GM18511 (cell line): Measurements from ENCODE around the gene TMEM252.

Experiments
- ATAC-seq: cut with Tn5 transposase; IDR thresholded peaks from one replicate; pipeline ENCODE4 v1.9.1; 2021; ENCODE audit warnings: mild to moderate bottlenecking, moderate library complexity; ENCODE audit not compliant: unreplicated experiment

TMEM252 gene

DNA sequence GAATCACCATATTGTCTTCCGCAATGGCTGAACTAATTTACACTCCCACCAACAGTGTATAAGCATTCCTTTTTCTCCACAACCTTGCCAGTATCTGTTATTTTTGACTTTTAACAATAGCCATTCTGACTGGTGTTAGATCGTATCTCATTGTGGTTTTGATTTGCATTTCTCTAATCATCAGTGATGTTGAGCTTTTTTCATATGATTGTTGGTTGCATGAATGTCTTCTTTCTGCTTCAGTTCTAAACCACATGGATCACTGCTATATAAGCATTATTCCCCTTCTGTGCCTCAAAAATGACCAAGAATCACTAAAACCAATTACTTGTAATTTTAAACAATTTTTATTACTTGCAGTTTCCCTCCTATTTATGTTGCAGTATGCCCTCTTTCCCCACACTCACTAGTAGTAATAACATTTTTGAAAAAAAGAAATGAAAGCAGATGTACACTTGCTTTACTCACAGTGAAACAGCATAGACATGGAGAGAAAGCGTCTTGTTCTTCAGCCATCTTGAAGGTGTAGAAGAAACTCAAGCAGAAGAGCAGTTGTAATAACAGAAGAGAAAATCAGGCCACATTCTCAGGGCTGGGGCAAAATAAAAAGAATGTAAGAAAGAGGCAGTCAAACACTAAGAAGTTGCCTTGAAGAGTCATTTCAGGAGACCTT lies 4.5 kb upstream of the TMEM252 start:
- peak; percentile 37 for ATAC-seq

DNA sequence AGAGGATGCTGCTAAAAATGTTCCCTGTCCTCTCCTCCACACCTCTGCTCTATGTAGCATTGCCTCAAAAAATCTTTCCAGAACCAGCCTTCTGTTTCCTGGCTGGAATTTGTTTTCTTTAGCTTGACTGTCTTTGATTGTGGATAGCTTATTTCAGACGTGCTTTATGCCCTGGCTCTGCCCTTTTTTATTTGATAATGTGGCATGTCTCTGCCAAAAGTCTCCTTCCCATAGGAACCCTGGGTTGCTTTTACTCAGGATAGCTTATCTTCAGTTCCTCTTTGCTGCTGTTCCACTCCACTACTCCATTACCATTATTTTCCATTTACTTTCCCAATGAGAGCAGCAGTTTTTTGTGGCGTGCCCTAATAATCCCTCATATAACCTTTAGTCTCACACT lies 885 bp upstream of the TMEM252 start:
- ATAC-seq = no peak

DNA sequence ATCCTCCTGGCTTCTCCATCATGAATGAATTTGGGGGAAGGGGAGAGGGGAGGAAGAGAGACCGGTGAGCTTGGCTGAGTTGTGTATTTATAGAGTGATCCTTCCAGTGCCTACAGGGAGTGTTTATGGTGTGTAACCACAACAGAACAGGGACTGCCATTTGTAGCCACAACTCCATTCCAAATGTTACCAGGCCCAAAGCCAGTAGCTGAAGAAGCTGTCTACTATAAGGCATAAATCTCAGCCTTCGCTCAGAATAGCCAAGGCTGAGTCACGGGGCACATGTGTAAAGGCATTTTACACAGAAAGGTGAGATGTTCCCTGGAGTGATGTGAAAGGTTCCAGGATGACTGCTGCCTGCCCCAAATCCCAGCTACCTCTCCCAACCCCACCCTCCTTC lies 2.5 kb downstream of the TMEM252 start:
- ATAC-seq = no peak

DNA sequence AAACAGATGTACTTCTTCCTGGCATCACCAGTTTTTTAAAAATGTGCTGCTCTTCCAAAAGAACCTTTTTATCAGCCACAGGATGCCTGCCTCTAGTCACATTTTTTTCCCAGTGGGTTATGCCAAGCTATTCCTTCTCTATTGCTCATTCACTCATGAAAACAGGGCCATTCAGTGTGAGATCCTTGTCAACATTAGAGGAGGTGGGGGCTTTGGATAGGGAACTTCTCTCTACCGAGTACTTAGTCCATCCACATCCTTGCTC lies 3.1 kb downstream of the TMEM252 start:
- no peak for ATAC-seq

DNA sequence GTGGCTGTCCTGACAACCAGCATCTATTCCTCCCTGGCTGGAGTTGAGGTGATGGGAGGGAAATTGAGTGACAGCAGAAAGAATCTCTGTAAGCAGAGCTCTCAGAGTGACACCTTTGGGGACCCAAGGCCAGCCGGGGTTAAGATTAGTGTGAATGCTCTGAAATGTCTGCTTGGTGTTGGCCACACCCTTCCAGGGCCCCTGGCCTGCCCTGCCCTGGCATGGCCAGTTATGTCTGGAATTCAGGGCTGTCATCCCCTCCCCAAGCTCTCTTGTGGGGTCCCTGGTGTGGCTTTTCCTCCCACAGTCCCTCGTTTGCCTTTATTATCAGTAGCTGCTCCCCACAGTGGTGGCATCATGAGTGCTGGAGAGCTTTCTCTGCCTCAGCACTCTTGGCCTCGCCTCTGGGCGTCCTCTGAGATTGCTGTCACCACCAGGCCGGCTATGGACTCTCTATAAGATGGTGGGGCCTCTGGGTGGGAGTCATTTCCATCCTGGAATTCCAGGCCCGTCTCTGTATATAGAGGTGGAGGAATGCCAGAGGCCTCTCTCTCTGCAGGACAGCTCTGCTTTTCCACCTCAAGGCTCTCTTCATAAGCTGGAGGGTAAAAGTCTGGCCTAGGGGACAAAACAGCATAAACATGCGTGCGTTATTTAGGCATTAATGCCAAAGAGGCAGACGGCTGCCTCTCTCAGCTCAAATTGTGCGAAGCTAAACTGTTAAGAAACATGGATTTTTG lies 3.6 kb downstream of the TMEM252 start:
- ATAC-seq = no peak

DNA sequence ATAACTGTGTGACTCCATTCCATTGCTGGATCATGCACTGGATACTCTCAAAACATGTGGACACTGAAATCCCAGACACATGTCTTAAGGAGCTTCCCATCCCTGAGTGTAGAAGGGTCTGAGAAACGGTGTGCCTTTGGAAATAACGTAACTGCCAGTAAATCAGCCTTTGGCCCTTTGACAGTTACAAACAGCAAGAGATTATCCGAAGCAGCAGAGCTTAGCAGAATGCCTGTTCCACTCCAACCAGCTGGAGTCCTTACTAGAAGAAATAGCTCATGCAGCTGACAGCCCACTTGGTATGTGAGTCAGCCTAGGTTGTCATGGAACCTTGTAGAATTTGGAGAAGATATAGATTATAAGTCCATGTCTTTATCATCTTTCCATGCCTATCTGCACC lies 7.0 kb downstream of the TMEM252 start:
- no peak for ATAC-seq

DNA sequence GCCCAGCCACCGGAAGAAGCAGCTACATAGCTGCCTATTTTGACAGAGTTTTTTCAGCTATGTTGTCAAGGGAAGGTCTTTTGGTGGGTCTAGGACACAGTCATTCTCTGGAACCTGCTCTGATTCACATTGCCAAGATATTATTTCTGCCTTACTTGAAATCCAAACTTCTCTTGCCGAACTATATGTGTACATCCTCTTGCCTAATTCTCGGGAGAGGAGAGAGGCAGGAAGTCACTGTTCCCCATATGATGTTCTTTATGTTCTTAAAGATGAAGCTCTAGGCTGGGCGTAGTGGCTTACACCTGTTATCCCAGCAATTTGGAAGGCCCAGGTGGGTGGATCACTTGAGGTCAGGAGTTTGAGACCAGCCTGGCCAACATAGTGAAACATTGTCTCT lies 8.6 kb downstream of the TMEM252 start:
- no peak for ATAC-seq

DNA sequence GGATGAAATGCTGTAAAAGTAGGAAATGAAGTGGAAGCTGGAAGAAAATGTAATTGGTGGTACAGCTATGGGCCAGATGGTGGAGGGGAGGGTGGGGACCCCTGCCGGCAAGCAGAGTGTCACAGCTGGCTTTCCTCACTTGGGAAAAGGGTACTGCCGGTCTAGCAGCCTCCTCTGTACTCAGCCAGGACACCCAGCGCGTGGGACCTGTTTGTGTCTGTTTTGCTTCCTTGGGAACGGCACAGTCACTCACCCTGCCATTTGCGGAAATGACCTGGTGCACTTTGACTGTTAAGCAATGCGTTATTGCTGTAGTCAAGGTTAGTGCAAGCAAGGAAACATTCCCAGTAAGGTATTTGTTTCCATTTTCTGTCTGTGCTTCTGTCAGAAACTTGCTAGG lies 10.1 kb downstream of the TMEM252 start:
- no peak for ATAC-seq

DNA sequence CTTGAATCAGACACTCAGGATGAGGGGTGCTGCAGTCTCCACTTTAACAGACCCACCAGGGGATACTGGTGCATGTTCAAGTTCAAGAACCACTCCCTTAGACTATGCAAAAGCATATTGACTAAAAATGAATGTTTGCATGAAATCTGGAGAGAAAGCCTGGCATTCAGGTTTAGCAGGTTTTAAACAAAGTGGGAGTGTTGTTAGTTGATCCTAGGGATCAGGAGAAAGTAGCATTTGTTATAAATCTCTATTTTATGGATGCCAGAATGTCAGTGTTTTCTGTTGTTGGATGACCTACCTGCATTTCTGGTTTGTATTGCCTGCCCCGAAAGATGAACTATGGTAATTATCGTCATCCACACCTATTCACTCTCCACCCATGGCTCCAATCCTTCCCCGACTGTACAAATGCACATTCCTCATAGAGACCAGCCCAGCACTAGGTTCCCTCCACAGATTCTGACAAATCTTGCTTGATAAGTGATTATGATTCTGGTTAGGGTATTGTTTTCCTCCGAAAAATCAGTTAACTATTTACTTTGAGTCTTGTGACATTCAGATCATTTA lies 17.2 kb downstream of the TMEM252 start:
- ATAC-seq = no peak

DNA sequence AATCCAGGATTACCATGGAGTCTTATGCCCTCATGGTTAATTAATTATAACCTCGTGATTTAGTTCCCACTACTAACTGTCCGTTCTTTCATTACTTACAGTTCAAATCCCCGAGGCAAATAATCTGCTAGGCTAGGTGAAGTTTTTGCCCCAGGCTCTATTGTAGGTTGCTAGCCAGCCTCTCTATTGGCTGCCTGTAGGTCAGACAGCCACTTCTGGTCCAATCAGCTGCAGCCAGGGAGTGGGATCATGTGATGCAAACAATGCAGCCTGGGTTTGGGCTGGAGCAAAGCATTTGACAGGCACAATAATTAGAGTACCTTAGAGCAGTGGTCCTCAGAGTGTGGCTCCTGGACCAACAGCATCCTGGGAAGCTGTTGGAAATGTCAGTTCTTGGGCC lies 17.7 kb downstream of the TMEM252 start:
- no peak for ATAC-seq

- no peak for ATAC-seq
Measured at GRCh38 chr9:68522131-68522530, 18.6 kb downstream of the TMEM252 start.

GRCh38 chr9:68515326-68516017 lies 25.2 kb downstream of the TMEM252 start:
- no peak for ATAC-seq

DNA sequence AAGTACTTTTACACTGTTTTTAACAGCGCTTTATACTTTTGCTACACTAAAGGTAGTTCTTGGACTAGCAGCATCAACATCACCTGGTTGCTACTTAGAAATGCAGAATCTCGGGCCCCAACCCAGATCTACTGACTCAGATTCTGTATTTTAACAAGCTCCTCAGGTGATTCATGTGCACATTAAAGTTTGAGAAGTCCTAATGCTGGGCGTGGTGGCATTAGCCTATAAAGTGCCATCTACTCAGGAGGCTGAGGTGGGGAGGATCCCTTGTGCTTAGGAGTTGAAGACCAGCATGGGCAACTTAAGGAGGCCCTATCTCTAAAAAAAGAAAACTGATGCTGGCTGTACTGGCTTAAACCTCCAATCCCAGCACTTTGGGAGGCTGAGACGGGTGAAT lies 26.7 kb downstream of the TMEM252 start:
- no peak for ATAC-seq

DNA sequence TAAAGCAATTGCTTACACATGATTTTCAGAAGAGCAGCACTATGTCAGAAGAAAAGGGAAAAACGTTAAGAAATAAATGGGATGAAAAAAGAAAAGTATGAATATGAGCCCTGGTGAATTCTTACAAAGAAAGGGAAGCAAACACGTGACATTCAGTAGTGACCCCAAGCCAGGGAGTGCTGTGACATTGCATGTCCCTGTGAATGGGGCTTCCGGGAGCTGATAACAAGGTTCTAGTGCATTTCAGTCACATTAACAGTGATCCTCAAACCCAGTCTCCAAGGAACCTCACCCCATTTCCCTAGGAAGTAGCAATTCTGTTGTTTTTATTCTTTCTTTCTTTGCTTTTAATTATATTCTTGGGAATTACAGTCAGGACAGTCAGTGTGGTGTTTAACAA lies 27.3 kb downstream of the TMEM252 start:
- ATAC-seq = no peak

GRCh38 chr9:68509689-68510088 lies 31.0 kb downstream of the TMEM252 start:
- ATAC-seq = no peak

DNA sequence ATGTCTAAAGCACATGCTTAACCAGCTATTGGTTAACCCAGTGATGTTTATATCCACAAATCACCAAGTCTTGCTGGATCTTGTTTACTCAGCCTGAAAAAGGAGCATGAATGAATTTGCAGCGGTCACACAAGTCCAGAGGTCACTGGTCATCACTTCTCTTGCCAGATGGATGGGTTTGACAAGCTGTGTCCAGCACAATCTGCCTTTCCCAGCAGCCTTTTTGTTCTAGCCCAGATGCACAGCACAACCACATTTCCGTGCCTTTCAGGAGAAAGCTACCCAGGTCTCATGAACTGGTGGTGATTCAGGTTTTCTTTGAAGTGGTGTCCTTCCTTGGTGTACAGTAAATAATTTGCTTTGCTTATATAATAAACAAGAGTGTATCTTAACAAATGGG lies 32.1 kb downstream of the TMEM252 start:
- ATAC-seq = no peak

GRCh38 chr9:68507806-68508145 lies 32.9 kb downstream of the TMEM252 start:
- no peak for ATAC-seq

GRCh38 chr9:68507130-68507805 lies 33.4 kb downstream of the TMEM252 start:
- no peak for ATAC-seq

DNA sequence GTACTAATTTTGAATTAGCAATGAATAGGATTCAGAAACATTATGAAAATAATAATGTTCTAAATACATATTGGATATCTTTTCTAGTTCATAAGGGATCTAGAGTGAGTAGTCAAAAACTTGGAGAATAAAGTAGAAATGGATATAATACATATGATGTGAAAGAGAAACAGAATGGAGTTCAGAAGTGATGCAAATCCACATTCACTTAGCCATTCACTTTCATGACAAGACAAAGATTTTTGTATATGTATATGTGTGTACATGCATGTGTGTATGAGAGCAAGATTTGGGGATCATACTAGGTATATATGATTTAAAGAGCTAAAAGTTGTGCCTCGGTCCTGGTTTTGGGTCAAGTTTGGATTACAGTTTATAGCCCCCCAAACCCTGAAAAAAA lies 34.1 kb downstream of the TMEM252 start:
- ATAC-seq = no peak

- ATAC-seq = peak; percentile 69
Measured at GRCh38 chr9:68505681-68506409, 34.8 kb downstream of the TMEM252 start.

DNA sequence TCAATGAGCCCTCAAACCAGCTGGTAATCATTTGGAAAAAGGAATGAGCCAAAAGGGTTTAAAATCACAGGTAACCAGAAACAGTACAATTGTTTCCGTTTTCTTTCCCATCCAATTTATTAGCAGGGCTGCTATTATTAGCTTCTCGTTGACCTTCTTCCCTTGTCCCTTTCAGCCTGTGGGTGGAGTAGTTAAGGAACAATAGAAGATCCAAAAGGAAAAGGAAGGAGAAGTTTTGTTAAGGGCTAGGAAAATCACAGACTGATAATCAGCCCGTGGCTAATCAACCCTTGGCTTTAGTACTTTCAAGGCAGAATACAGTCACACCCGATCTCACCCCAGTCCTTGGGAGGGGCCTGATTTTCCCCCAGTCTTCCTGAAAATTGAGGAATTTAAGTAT lies 38.4 kb downstream of the TMEM252 start:
- ATAC-seq = no peak
